Ureter (tissue), 1 donor: ENCODE results near the gene CABLES1. TPM values are rescaled to one million over a fixed set of nuclear protein-coding genes. Genes with fewer than 3 reads are reported as not detected.

ENCODE experiments used
- DNase-seq: peaks from one replicate; pipeline ENCODE4 v3.0.0-alpha.2; 2020; ENCODE audit warnings: low spot score
- total RNA-seq: library from RNA; stranded (reverse); gene quantifications from one replicate; pipeline ENCODE4 v1.2.4, GENCODE V29; 2023
- donor health status: DM: yes; HTN: yes; CAD: no.

CABLES1 gene
- total RNA-seq, 1 donor from 2014 or later, result 8.1 TPM

GRCh38 chr18:23113576-23113975, 21.7 kb upstream of the CABLES1 start:
- DNase-seq, result no peak

- DNase-seq, result no peak
These were observed 21.0 kb upstream of the CABLES1 start for GRCh38 chr18:23114171-23114881.

GRCh38 chr18:23114911-23115310, 20.4 kb upstream of the CABLES1 start:
- no peak for DNase-seq

- no peak for DNase-seq
These were observed 19.6 kb upstream of the CABLES1 start for GRCh38 chr18:23115683-23116096.

GRCh38 chr18:23121133-23121532, 14.2 kb upstream of the CABLES1 start:
- DNase-seq, result no peak

GRCh38 chr18:23122334-23123229, 12.7 kb upstream of the CABLES1 start:
- no peak for DNase-seq

- no peak for DNase-seq
These were observed 8.8 kb upstream of the CABLES1 start for GRCh38 chr18:23126376-23127056.

- no peak for DNase-seq
These were observed 8.2 kb upstream of the CABLES1 start for GRCh38 chr18:23127090-23127489.

GRCh38 chr18:23129355-23130002, 5.8 kb upstream of the CABLES1 start:
- DNase-seq, result no peak

- DNase-seq, result peak; percentile 74
These were observed 3.5 kb upstream of the CABLES1 start for GRCh38 chr18:23131693-23132319.

GRCh38 chr18:23133860-23134779, 1.2 kb upstream of the CABLES1 start:
- DNase-seq, result no peak

- DNase-seq, result no peak
These were observed 453 bp downstream of the CABLES1 start for GRCh38 chr18:23135550-23136325.

- peak; percentile 55 for DNase-seq
These were observed 1.2 kb downstream of the CABLES1 start for GRCh38 chr18:23136326-23137096.

GRCh38 chr18:23137097-23137635, 1.9 kb downstream of the CABLES1 start:
- no peak for DNase-seq

GRCh38 chr18:23137788-23138216, 2.5 kb downstream of the CABLES1 start:
- no peak for DNase-seq

- DNase-seq, result no peak
These were observed 3.2 kb downstream of the CABLES1 start for GRCh38 chr18:23138471-23138870.

- no peak for DNase-seq
These were observed 6.1 kb downstream of the CABLES1 start for GRCh38 chr18:23141104-23141999.
